Heart right ventricle (tissue), 16 donors: ENCODE results near the gene USP20. TPM values are rescaled to one million over a fixed set of nuclear protein-coding genes. Genes with fewer than 3 reads are reported as not detected.

Source experiments
- ATAC-seq, 8 donors: fragments of 200-7000 bp; cut with Tn5 transposase; one replicate each; pipeline ENCODE4 v1.9.1; 2020; ENCODE audit warnings: mild to moderate bottlenecking in 8 of 8, moderate library complexity in 8 of 8, moderate number of reproducible peaks in 1 of 8
- DNase-seq, 2 donors: peaks; one replicate each; pipeline ENCODE4 v3.0.0-alpha.2; 2020
- H3K27ac ChIP-seq, 10 donors: fragments of 200-600 bp; sonication (generic) in 2 of 10; one replicate each; pipeline versions ENCODE4 v1.5.0 to v1.8.0; 2020 to 2022; ENCODE audit warnings: mild to moderate bottlenecking in 3 of 10
- H3K27me3 ChIP-seq, 7 donors: fragments of 200-600 bp; one replicate each; pipeline ENCODE4 v1.8.0; 2021 to 2022; ENCODE audit warnings: mild to moderate bottlenecking in 2 of 7
- H3K36me3 ChIP-seq, 9 donors: fragments of 200-600 bp; sonication (generic) in 1 of 9; one replicate each; pipeline versions ENCODE4 v1.5.0 to v1.8.0; 2020 to 2022; ENCODE audit warnings: mild to moderate bottlenecking in 2 of 9
- H3K4me1 ChIP-seq, 9 donors: fragments of 200-600 bp; sonication (generic) in 1 of 9; one replicate each; pipeline versions ENCODE4 v1.5.0 to v1.8.0; 2020 to 2022; ENCODE audit warnings: mild to moderate bottlenecking in 4 of 9
- H3K4me3 ChIP-seq, 10 donors: fragments of 200-600 bp; sonication (generic) in 2 of 10; one replicate each; pipeline versions ENCODE4 v1.5.0 to v1.8.0; 2020 to 2022; ENCODE audit warnings: mild to moderate bottlenecking in 7 of 10, moderate library complexity in 2 of 10
- H3K9me3 ChIP-seq, 11 donors: fragments of 200-600 bp in 10 of 11; sonication (generic) in 2 of 11; one replicate each; pipeline versions ENCODE4 v1.5.0 to v1.8.0; 2013 to 2022; ENCODE audit warnings: mild to moderate bottlenecking in 2 of 11, control low read depth in 1 of 11, moderate library complexity in 1 of 11
- CTCF ChIP-seq, 9 donors: fragments of 200-600 bp; sonication (generic) in 2 of 9; IDR thresholded peaks; one replicate each; pipeline versions ENCODE4 v1.5.0 to v1.8.0; 2021 to 2022; ENCODE audit warnings: antibody characterized with exemption in 9 of 9, mild to moderate bottlenecking in 5 of 9, moderate library complexity in 1 of 9
- WGBS, 2 donors: extraction: QIAGEN DNeasy Blood & Tissue Kit; methylation state at CpG; one replicate each; pipeline ENCODE4 v1.1.7; 2013; ENCODE audit warnings: inconsistent platforms in 1 of 2; 5-methylcytosine and 5-hydroxymethylcytosine counted together
- intact Hi-C, 10 donors: fragments of 100-400 bp; cut with DNase I; formaldehyde crosslinking; loops; one replicate each; pipeline versions ENCODE4 v1.11.1 to v1.14.2; 2022
- polyA plus RNA-seq, 2 donors: library from polyadenylated mRNA; stranded (reverse); fragments of 200-250 nt; gene quantifications; one replicate each; pipeline ENCODE4 v1.2.3, GENCODE V29; 2013
- total RNA-seq, 10 donors: library from RNA; stranded (reverse); fragmentation: NEBNext Ultra II Directional in 3 of 10; extraction: Animal tissue kit (Norgen Biotek cat#: 25700) in 3 of 10; gene quantifications; one replicate each; pipeline versions ENCODE4 v1.2.1 to v1.2.4, GENCODE V29; 2021 to 2023
- donor health status: Arrhythmogenic right ventricular cardiomyopathy.
- donor health status: ischemic (EF 13 %, LVEDD 7.1; RV severe dilation, severe dysfunction).
- donor health status: healthy with polysubstance abuse.
- donor health status: DM: no; HTN: yes; CAD: no.
- donor health status: DM: no; HTN: no; CAD: no.
- donor health status: ischemic (EF 25% LVEDD 6.9; RV normal size, moderate dysfunction).
- donor health status: ischemic (EF 25% LVEDD 5.7; RV mildly dilated, moderate dysfunction).
- donor health status: healthy.
- donor health status: DM: yes; HTN: yes; CAD: no.
- donor health status: Ischemic cardiomyopathy.
- donor health status: ischemic (EF 35%, LVEDD 5.7; RV mildly dilated, moderate dysfunction).
- donor health status: nonischemic (EF 11% LVEDD 7.7; RV severe dilation, severe dysfunction).
- donor health status: DM: yes; HTN: yes; CAD: no.
- donor health status: PGD.
- donor health status: ischemic (EF 29% LVEDD 5.4; RV normal size, mild dysfunction).
- donor health status: nonischemic (EF 23%, LVEDD 6.1; RV moderate dilation, normal function).

Gene USP20
- total and polyA plus RNA-seq, 12 donors: 10.9 to 16.8 (median 12.5) TPM

GRCh38 chr9:129828969-129829368 lies 6.3 kb upstream of the USP20 start:
- H3K36me3 ChIP-seq: peaks cover 0 to 76% (median 45%) of the 10 kb centered on the region in 9 donors
- no peak overlapping the region for H3K27ac ChIP-seq
- no peak overlapping the region for H3K4me3 ChIP-seq
- WGBS, 2 donors: 95 to 96% methylated on average over 10 of the region's 10 CpGs
- ATAC-seq: no peak
- intact Hi-C loops: no loop called here
- peaks cover 0 to 10% (median 7%) of the 10 kb centered on the region in 9 donors for H3K4me1 ChIP-seq
- DNase-seq: no peak
- no peaks in the 10 kb centered on the region for H3K27me3 ChIP-seq
- H3K9me3 ChIP-seq: no peaks in the 10 kb centered on the region
- TF ChIP-seq CTCF (IDR thresholded peaks at IDR 0.05): no peak

GRCh38 chr9:129832982-129833381 lies 2.3 kb upstream of the USP20 start:
- Histone ChIP-seq H3K27me3 (no peaks in the 10 kb centered on the region), H3K27ac (no peak overlapping the region), H3K4me1 (peaks cover 0 to 30% (median 27%) of the 10 kb centered on the region in 9 donors), H3K4me3 (no peak overlapping the region), H3K9me3 (no peaks in the 10 kb centered on the region), H3K36me3 (peaks cover 0 to 61% (median 42%) of the 10 kb centered on the region in 9 donors)
- ATAC-seq (no peak), DNase-seq (no peak)
- 95 to 100% methylated on average over 1 of the region's 1 CpG for WGBS, 2 donors
- no peak for TF ChIP-seq CTCF (IDR thresholded peaks at IDR 0.05)
- intact Hi-C loops: no loop called here

- H3K9me3 ChIP-seq: no peaks in the 10 kb centered on the region
- H3K4me3 ChIP-seq: peak overlapping the region; percentile 71 to 99 (median 94)
- peaks cover 0 to 45% (median 26%) of the 10 kb centered on the region in 9 donors for H3K36me3 ChIP-seq
- TF ChIP-seq CTCF (IDR thresholded peaks at IDR 0.05): no peak
- DNase-seq (no peak), ATAC-seq (peak; percentile 3 to 38 (median 24))
- peaks cover 0 to 41% (median 27%) of the 10 kb centered on the region in 9 donors for H3K4me1 ChIP-seq
- H3K27me3 ChIP-seq: no peaks in the 10 kb centered on the region
- intact Hi-C loops: no loop called here
- WGBS, 2 donors: 1 to 2% methylated on average over 32 of the region's 32 CpGs
- peak overlapping the region; percentile 52 to 94 (median 82) for H3K27ac ChIP-seq
Observed at GRCh38 chr9:129834489-129835127, 650 bp upstream of the USP20 start.

DNA sequence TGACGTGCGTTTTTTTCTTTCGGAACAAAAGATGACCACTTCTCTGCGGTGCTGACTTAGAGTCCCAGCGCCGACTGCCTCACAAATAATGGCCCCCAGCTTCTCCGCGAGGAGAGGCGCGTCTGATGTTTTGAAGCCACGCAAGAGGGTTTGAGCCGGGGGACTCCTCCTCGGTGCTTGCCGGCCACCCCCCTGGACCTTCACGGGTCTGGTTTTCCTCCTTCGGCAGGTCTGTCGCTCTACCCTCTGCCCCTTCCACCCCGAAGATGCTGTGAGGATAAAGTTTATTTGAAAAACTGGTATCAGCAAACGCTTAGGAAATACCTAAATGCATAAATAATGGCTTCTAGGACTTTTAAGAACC lies 584 bp downstream of the USP20 start:
- DNase-seq: no peak
- H3K4me3 ChIP-seq: peak overlapping the region; percentile 71 to 99 (median 94)
- H3K27ac ChIP-seq: peak overlapping the region in 9 of 10 donors; percentile 56 to 94 (median 86)
- WGBS, 2 donors: 1% methylated on average over 19 of the region's 19 CpGs
- H3K36me3 ChIP-seq: peaks cover 0 to 33% (median 14%) of the 10 kb centered on the region in 9 donors
- H3K27me3 ChIP-seq: no peaks in the 10 kb centered on the region
- no peak for TF ChIP-seq CTCF (IDR thresholded peaks at IDR 0.05)
- no peak for ATAC-seq
- intact Hi-C loops: no loop called here
- peaks cover 0 to 41% (median 27%) of the 10 kb centered on the region in 9 donors for H3K4me1 ChIP-seq
- no peaks in the 10 kb centered on the region for H3K9me3 ChIP-seq
